GM10266 (cell line): ENCODE data around the gene TOX3.

ENCODE experiments used
- DNase-seq: peaks from one replicate; pipeline ENCODE4 v3.0.0; 2012; ENCODE audit errors: extremely low spot score
- CTCF ChIP-seq: IDR thresholded peaks from 2 replicates; pipeline ENCODE4 v1.5.1; 2012; ENCODE audit warnings: mild to moderate bottlenecking, low read depth; ENCODE audit not compliant: control insufficient read depth, insufficient read depth; ENCODE audit errors: missing control alignments

TOX3 gene

DNA sequence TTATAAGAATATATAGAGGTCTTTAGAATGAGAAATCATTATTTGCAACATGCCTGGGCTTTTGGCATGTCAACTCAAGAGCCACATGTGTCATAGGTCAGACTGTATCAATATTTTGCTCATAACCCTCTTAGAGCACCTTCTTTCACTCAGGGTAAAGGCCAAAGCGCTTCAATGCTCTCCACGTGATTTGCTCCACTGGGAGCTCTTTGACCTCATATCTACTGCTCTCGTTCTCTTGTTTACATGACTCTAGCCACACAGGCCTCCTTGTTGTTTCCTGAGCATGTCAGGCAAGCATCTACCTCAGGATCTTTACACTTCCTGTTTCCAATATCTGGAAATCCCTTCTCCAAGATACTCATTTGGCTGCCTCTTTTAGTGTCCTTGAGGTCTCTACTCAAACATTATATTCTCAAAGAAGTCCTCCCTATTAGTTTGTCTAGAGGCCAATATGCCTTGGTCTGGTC lies 148.4 kb downstream of the TOX3 start:
- TF ChIP-seq CTCF: no peak
- no peak for DNase-seq

DNA sequence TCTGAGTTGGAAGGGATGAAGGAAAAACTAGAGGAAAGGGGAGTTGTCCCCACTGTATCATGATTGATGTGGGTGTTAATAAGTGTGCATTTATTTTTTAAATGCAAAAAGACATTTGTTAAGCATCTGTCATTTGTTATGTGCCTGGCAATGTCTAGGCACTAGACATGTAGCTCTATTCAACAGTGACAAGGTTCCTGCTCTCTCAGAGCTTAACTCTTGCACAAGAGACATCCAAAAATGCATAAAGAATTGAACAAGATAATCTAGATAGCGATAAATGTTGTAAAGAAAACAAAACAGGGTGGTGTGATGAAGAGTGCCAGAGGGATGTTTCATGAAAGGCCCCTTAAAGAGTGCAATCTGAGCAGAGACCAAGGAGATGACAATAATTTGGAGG lies 148.9 kb downstream of the TOX3 start:
- TF ChIP-seq CTCF: no peak
- DNase-seq: no peak

- TF ChIP-seq CTCF: no peak
- DNase-seq: no peak
Observed at GRCh38 chr16:52393448-52393847, 153.5 kb downstream of the TOX3 start.

GRCh38 chr16:52389045-52389444 lies 157.9 kb downstream of the TOX3 start:
- TF ChIP-seq CTCF: no peak

More at GRCh38 chr16:52389045-52389444, 157.9 kb downstream of the TOX3 start:
- DNase-seq: no peak
